ENCODE measurements around the gene TNNC2. TPM values are rescaled to one million over a fixed set of nuclear protein-coding genes. Genes with fewer than 3 reads are reported as not detected.

Gene TNNC2
- total RNA-seq, 1 experiment from 2014 or later: not detected

GRCh38 chr20:45775411-45775810, 51.7 kb downstream of the TNNC2 start:
- CTCF ChIA-PET: interaction anchor here (0.7 kb wide), 1 partner anchor 36 kb away, joined by 6 read pairs; no protein-coding TSS in a partner anchor
- Mint-ChIP-seq H3K9me3 (ENCODE audit: low read depth, unreplicated experiment) (no peaks in the 10 kb centered on the region), H3K4me1 (ENCODE audit: low read depth, unreplicated experiment) (peaks cover 51% of the 10 kb centered on the region), H3K27ac (ENCODE audit: unreplicated experiment) (no peak overlapping the region), H3K36me3 (ENCODE audit: insufficient read depth, unreplicated experiment) (peaks cover 19% of the 10 kb centered on the region), H3K4me3 (ENCODE audit: low read depth, unreplicated experiment) (no peak overlapping the region), H3K27me3 (ENCODE audit: unreplicated experiment) (peaks cover 11% of the 10 kb centered on the region)
- intact Hi-C loops (cut with micrococcal nuclease; ENCODE audit: unreplicated experiment): loop anchor here (10.0 kb wide), 1 partner anchor 151 kb away; the partner anchor contains the start of gene WFDC10A
- BruUV-seq (replicated peaks): no TSS peak
- DNase-seq: no peak
- no peak for TF ChIP-seq CTCF (IDR thresholded peaks at IDR 0.05; ENCODE audit: unreplicated experiment)

GRCh38 chr20:45774945-45775344, 52.2 kb downstream of the TNNC2 start:
- DNase-seq: no peak
- Mint-ChIP-seq H3K4me1 (ENCODE audit: low read depth, unreplicated experiment) (peaks cover 47% of the 10 kb centered on the region), H3K27ac (ENCODE audit: unreplicated experiment) (no peak overlapping the region), H3K27me3 (ENCODE audit: unreplicated experiment) (peaks cover 11% of the 10 kb centered on the region), H3K9me3 (ENCODE audit: low read depth, unreplicated experiment) (no peaks in the 10 kb centered on the region), H3K36me3 (ENCODE audit: insufficient read depth, unreplicated experiment) (peaks cover 14% of the 10 kb centered on the region), H3K4me3 (ENCODE audit: low read depth, unreplicated experiment) (no peak overlapping the region)
- no peak for TF ChIP-seq CTCF (IDR thresholded peaks at IDR 0.05; ENCODE audit: unreplicated experiment)
- intact Hi-C loops (cut with micrococcal nuclease; ENCODE audit: unreplicated experiment): loop anchor here (5.0 to 10.0 kb wide), 3 partner anchors 150 to 323 kb away; partner anchors contain the start of genes WFDC10A and WFDC2
- no TSS peak for BruUV-seq (replicated peaks)
- CTCF ChIA-PET: no interaction called here

Other genes with a start within 250 kb of the TNNC2 start
- gene WFDC8, start 248.0 kb downstream of the TNNC2 start, total RNA-seq (2022): not detected in 2 replicates
- gene WFDC10A, start 197.6 kb downstream of the TNNC2 start, total RNA-seq (2022): not detected in 2 replicates
- gene WFDC9, start 196.0 kb downstream of the TNNC2 start, total RNA-seq (2022): not detected in 2 replicates
- gene WFDC11, start 157.1 kb downstream of the TNNC2 start, total RNA-seq (2022): not detected in 2 replicates
- gene WFDC13, start 125.3 kb downstream of the TNNC2 start, total RNA-seq (2022): not detected in 2 replicates
- gene WFDC10B, start 122.3 kb downstream of the TNNC2 start, total RNA-seq (2022): not detected in 2 replicates
- not detected in 2 replicates for gene SPINT4, start 105.0 kb downstream of the TNNC2 start, total RNA-seq (2022)
- gene WFDC3, start 35.4 kb downstream of the TNNC2 start, total RNA-seq (2022): 0.71 and 1.0 TPM in 2 replicates
- gene DNTTIP1, start 35.4 kb downstream of the TNNC2 start, total RNA-seq (2022): 51.2 and 55.2 TPM in 2 replicates
- 189 and 210 TPM in 2 replicates for gene UBE2C, start 14.7 kb downstream of the TNNC2 start, total RNA-seq (2022)
- gene SNX21, start 6.5 kb upstream of the TNNC2 start, total RNA-seq (2022): 7.6 and 8.7 TPM in 2 replicates
- gene ACOT8, start 30.1 kb upstream of the TNNC2 start, total RNA-seq (2022): 37.9 and 39.9 TPM in 2 replicates
- gene ZSWIM3, start 30.3 kb upstream of the TNNC2 start, total RNA-seq (2022): 5.2 and 6.1 TPM in 2 replicates
- 20.2 and 20.5 TPM in 2 replicates for gene ZSWIM1, start 53.9 kb upstream of the TNNC2 start, total RNA-seq (2022)
- 3.8 and 5.8 TPM in 2 replicates for gene SPATA25, start 60.3 kb upstream of the TNNC2 start, total RNA-seq (2022)
- gene NEURL2, start 63.9 kb upstream of the TNNC2 start, total RNA-seq (2022): 6.8 and 8.3 TPM in 2 replicates
- gene CTSA, start 64.0 kb upstream of the TNNC2 start, total RNA-seq (2022): 164 and 201 TPM in 2 replicates
- gene PLTP, start 84.8 kb upstream of the TNNC2 start, total RNA-seq (2022): 1.4 and 1.6 TPM in 2 replicates
- 38.1 and 39.8 TPM in 2 replicates for gene PCIF1, start 107.4 kb upstream of the TNNC2 start, total RNA-seq (2022)
- gene ZNF335, start 144.9 kb upstream of the TNNC2 start, total RNA-seq (2022): 26.4 and 31.9 TPM in 2 replicates
- gene MMP9, start 181.6 kb upstream of the TNNC2 start, total RNA-seq (2022): not detected in 2 replicates
- 2.1 and 2.2 TPM in 2 replicates for gene SLC12A5, start 201.9 kb upstream of the TNNC2 start, total RNA-seq (2022)

Data from Calu3 (cell line).